K562 (cell line): ENCODE results near the gene ZNF17. TPM values are rescaled to one million over a fixed set of nuclear protein-coding genes. Genes with fewer than 3 reads are reported as not detected.

ENCODE experiments used
- ATAC-seq: fragments of 200-7000 bp; cut with Tn5 transposase; 3 replicates; pipeline ENCODE4 v1.9.1; 2020; ENCODE audit warnings: moderate library complexity
- BruUV-seq: library from RNA; stranded (reverse); fragments of 400-500 nt; replicated peaks from 2 replicates; lab custom pipeline; 2021; lab: Mats Ljungman, UMichigan
- CTCF ChIA-PET: fragments of 300-600 bp; formaldehyde crosslinking; extraction: SDS; loops from one replicate; lab custom pipeline; 2021; ENCODE audit warnings: low intra/inter-chr PET ratio; lab: Yijun Ruan, JAX
- POLR2A ChIA-PET: fragments of 300-600, 350-650 bp; sonication (Branson Sonifier 250); formaldehyde crosslinking; extraction: SDS; loops from one replicate; lab custom pipeline; 2021; ENCODE audit warnings: antibody characterized with exemption, inconsistent platforms; lab: Yijun Ruan, JAX
- DNase-seq, 4 experiments: peaks; one replicate each; pipeline versions ENCODE4 v3.0.0 to v3.0.0-alpha.2; 2011 to 2018; ENCODE audit warnings: low spot score in 3 of 4, mixed read lengths in 3 of 4; ENCODE audit errors: extremely low read depth in 1 of 4
- FAIRE-seq: peaks from 2 replicates; lab custom pipeline; 2011; peaks lifted over from hg19 to GRCh38; lab: Jason Lieb, UNC
- H2AFZ ChIP-seq: 2 replicates; pipeline ENCODE4 v1.6.0; 2011; ENCODE audit warnings: low read depth, low read length, control low read depth, inconsistent platforms
- H3K27ac ChIP-seq: fragments of 200-600 bp; 3 replicates; pipeline ENCODE4 v1.8.0; 2011; ENCODE audit warnings: low read depth, mild to moderate bottlenecking, control low read depth, inconsistent platforms, low read length, moderate library complexity, mixed read lengths; ENCODE audit errors: extremely low read depth
- H3K27me3 ChIP-seq, 2 experiments: fragments of 300-600 bp in 1 of 2; 2 replicates in 1 of 2; 3 replicates in 1 of 2; pipeline versions ENCODE4 v1.6.0 to v1.8.0; 2011; ENCODE audit warnings: inconsistent platforms in 2 of 2, low read length in 2 of 2, mild to moderate bottlenecking in 1 of 2, mixed read lengths in 1 of 2, moderate library complexity in 1 of 2; ENCODE audit not compliant: control insufficient read depth in 2 of 2, insufficient read depth in 2 of 2
- H3K36me3 ChIP-seq: fragments of 300-600 bp; 3 replicates; pipeline ENCODE4 v1.8.0; 2011; ENCODE audit warnings: mild to moderate bottlenecking, low read length, inconsistent platforms; ENCODE audit not compliant: control insufficient read depth, insufficient read depth
- H3K4me1 ChIP-seq, 2 experiments: fragments of 200-600 bp in 1 of 2; replicated peaks in 1 of 2; 2 replicates in 1 of 2; 3 replicates in 1 of 2; pipeline versions ENCODE4 v1.5.1 to v1.8.0; 2011; ENCODE audit warnings: inconsistent platforms in 2 of 2, low read length in 2 of 2, mild to moderate bottlenecking in 1 of 2, mixed read lengths in 1 of 2, moderate library complexity in 1 of 2; ENCODE audit not compliant: control insufficient read depth in 2 of 2, insufficient read depth in 2 of 2
- H3K4me2 ChIP-seq: 2 replicates; pipeline ENCODE4 v1.6.1; 2011; ENCODE audit warnings: low read length, control low read depth, inconsistent platforms, mixed read lengths; ENCODE audit not compliant: insufficient read depth
- H3K4me3 ChIP-seq: fragments of 200-600 bp; sonication (generic), shearing (Covaris generic); 2 replicates; pipeline ENCODE4 v1.5.1; 2016; ENCODE audit warnings: control low read depth, inconsistent platforms
- H3K79me2 ChIP-seq: fragments of 200-600 bp; 3 replicates; pipeline ENCODE4 v1.8.0; 2011; ENCODE audit warnings: low read length, inconsistent platforms; ENCODE audit not compliant: control insufficient read depth, insufficient read depth
- H3K9ac ChIP-seq, 2 experiments: 2 replicates each; pipeline versions ENCODE4 v1.6.0 to v1.6.1; 2011; ENCODE audit warnings: low read depth in 2 of 2, low read length in 2 of 2, control low read depth in 1 of 2, inconsistent platforms in 1 of 2, mild to moderate bottlenecking in 1 of 2, mixed read lengths in 1 of 2; ENCODE audit not compliant: insufficient read depth in 1 of 2
- H3K9me1 ChIP-seq: one replicate; pipeline ENCODE4 v1.6.0; 2011; ENCODE audit warnings: inconsistent platforms, mild to moderate bottlenecking, low read length, moderate library complexity; ENCODE audit not compliant: control insufficient read depth, insufficient read depth
- H3K9me3 ChIP-seq: replicated peaks from 2 replicates; pipeline ENCODE4 v1.5.1; 2011; ENCODE audit warnings: low read depth, low read length, inconsistent platforms; ENCODE audit not compliant: control insufficient read depth, insufficient read depth
- H4K20me1 ChIP-seq: replicated peaks from 2 replicates; pipeline ENCODE4 v1.6.1; 2011; ENCODE audit warnings: low read length, inconsistent platforms, mixed read lengths; ENCODE audit not compliant: control insufficient read depth, insufficient read depth
- ATF1 ChIP-seq, 2 experiments: fragments of 450-650 bp in 1 of 2; IDR thresholded peaks; 2 replicates each; pipeline ENCODE4 v1.6.1; 2016; ENCODE audit warnings: missing compliant biosample characterization in 1 of 2, missing genetic modification characterization in 1 of 2
- DIDO1 ChIP-seq: fragments of 450-650 bp; IDR thresholded peaks from 2 replicates; pipeline ENCODE4 v1.6.1; 2016; ENCODE audit warnings: low read depth, missing biosample characterization, missing genetic modification characterization
- MAZ ChIP-seq, 2 experiments: fragments of 450-650 bp in 1 of 2; sonication (generic) in 1 of 2; formaldehyde crosslinking; IDR thresholded peaks in 1 of 2; conservative IDR thresholded peaks in 1 of 2; 2 replicates each; pipeline versions ENCODE4 v1.4.0 to v1.5.0; 2020; ENCODE audit warnings: mild to moderate bottlenecking in 1 of 2, missing genetic modification reagents in 1 of 2
- MCM7 ChIP-seq, 2 experiments: fragments of 450-650 bp; IDR thresholded peaks; 2 replicates each; pipeline ENCODE4 v1.6.1; 2016 to 2018
- MED1 ChIP-seq: sonication (generic); formaldehyde crosslinking; IDR thresholded peaks from 2 replicates; pipeline ENCODE4 v1.8.1; 2023; ENCODE audit warnings: missing genetic modification reagents, borderline replicate concordance
- NR2C2 ChIP-seq, 2 experiments: fragments of 200-800 bp in 1 of 2; sonication (Bioruptor generic) in 1 of 2; sonication (generic) in 1 of 2; formaldehyde crosslinking in 1 of 2; IDR thresholded peaks; 2 replicates each; pipeline versions ENCODE4 v1.6.1 to v1.8.0; 2016 to 2022; ENCODE audit warnings: mild to moderate bottlenecking in 1 of 2, missing compliant biosample characterization in 1 of 2, missing genetic modification characterization in 1 of 2, missing genetic modification reagents in 1 of 2
- PYGO2 ChIP-seq: fragments of 450-650 bp; IDR thresholded peaks from 2 replicates; pipeline ENCODE4 v1.6.1; 2016; ENCODE audit warnings: mild to moderate bottlenecking, missing genetic modification characterization, moderate library complexity, missing compliant biosample characterization
- SMAD1 ChIP-seq: fragments of 150-350 bp; IDR thresholded peaks from 2 replicates; pipeline ENCODE4 v1.6.1; 2014; ENCODE audit warnings: low read length, low read depth; ENCODE audit not compliant: partially characterized antibody
- SMAD4 ChIP-seq: fragments of 250-450 bp; sonication (Bioruptor Pico); conservative IDR thresholded peaks from 2 replicates; pipeline ENCODE4 v1.8.0; 2021; ENCODE audit warnings: inconsistent platforms, mild to moderate bottlenecking, moderate library complexity
- TCF3 ChIP-seq: sonication (generic); formaldehyde crosslinking; IDR thresholded peaks from 2 replicates; pipeline ENCODE4 v1.4.0; 2020; ENCODE audit warnings: mild to moderate bottlenecking, missing genetic modification reagents
- ZC3H11A ChIP-seq: IDR thresholded peaks from 2 replicates; pipeline ENCODE4 v1.6.1; 2012; ENCODE audit warnings: low read depth, low read length, improper control_type of control experiment
- ZNF23 ChIP-seq: fragments of 250-450 bp; sonication (Bioruptor Pico); IDR thresholded peaks from 2 replicates; pipeline ENCODE4 v1.4.0; 2020; ENCODE audit warnings: mild to moderate bottlenecking
- ZNF3 ChIP-seq: fragments of 250-450 bp; sonication (Bioruptor Pico); IDR thresholded peaks from 2 replicates; pipeline ENCODE4 v1.5.0; 2021; ENCODE audit warnings: mild to moderate bottlenecking, moderate library complexity
- ZNF354B ChIP-seq: fragments of 250-450 bp; sonication (Bioruptor Pico); IDR thresholded peaks from 2 replicates; pipeline ENCODE4 v1.4.0; 2020
- ZSCAN29 ChIP-seq: fragments of 450-650 bp; IDR thresholded peaks from 2 replicates; pipeline ENCODE4 v1.6.1; 2017
- WGBS: fragments of 100-300 bp; shearing (Covaris generic); methylation state at CpG from one replicate; pipeline ENCODE4 v1.1.6; 2016; ENCODE audit warnings: low coverage, mixed read lengths; ENCODE audit not compliant: insufficient coverage; ENCODE audit errors: missing lambda C conversion rate; 5-methylcytosine and 5-hydroxymethylcytosine counted together
- in situ Hi-C: fragments of 300-500 bp; cut with MboI; formaldehyde crosslinking; loops from 4 replicates; pipeline ENCODE4 v1.15.0; 2018; ENCODE audit warnings: inconsistent platforms, mixed read lengths
- intact Hi-C: fragments of 100-400 bp; cut with micrococcal nuclease; formaldehyde crosslinking; loops from 2 replicates; pipeline ENCODE4 v1.14.2; 2022
- polyA plus RNA-seq, 8 experiments: library from polyadenylated mRNA; depleted of rRNA in 4 of 8; stranded (reverse) in 5 of 8; unstranded in 3 of 8; fragments of >200 nt; fragmentation: Nextera tagmentation in 2 of 8; fragmentation: Illumina TruSeq in 1 of 8; extraction: Ambion mirVana in 2 of 8; extraction: Trizol in 1 of 8; gene quantifications; 2 replicates each; pipeline versions ENCODE4 v1.2.1 to v1.2.3, GENCODE V29; 2011 to 2014; ENCODE audit warnings: inconsistent platforms in 1 of 8, missing spikeins in 1 of 8
- total RNA-seq, 7 experiments: library from RNA; depleted of rRNA in 6 of 7; stranded (reverse); fragments of >200 nt in 6 of 7; fragmentation: Illumina TruSeq in 2 of 7; extraction: Trizol in 2 of 7; gene quantifications; 2 replicates each; pipeline versions ENCODE4 v1.2.1 to v1.2.3, GENCODE V29; 2011 to 2021; ENCODE audit warnings: low replicate concordance in 1 of 7
- TF ChIP-seq, protein P1 (sequence below): sonication (generic); formaldehyde crosslinking; IDR thresholded peaks from 2 replicates; pipeline ENCODE4 v1.8.1; 2022; ENCODE audit warnings: missing genetic modification reagents

Gene ZNF17
- total and polyA plus RNA-seq, 9 of the 15 experiments (the other 6 are each of a cell fraction or from before 2014, with no cell fraction given): 5.3 to 8.6 (median 6.5) TPM

DNA sequence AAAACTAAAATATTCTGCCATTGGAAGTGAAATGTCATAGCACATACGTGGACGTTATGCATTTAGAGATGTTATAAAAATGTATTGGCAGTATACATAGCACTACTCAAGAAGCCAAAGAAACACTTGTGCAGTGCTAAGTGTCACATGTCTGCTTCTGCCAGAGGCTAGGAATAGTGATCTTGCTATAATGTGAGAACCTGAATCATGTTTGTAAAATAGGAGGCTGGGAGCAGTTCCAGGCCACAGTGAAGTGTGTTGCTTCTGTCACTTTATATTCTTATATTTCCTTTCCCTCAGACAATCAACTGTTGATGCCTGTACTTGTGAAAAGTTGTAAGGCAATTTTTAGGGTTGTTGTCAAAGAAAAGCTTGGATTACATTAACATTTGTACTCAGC is 44.2 kb upstream of the ZNF17 start:
- no peak overlapping the region for H3K4me3 ChIP-seq
- TF ChIP-seq ZC3H11A (no peak), ATF1 (CRISPR knock-in tag; IDR thresholded peaks at IDR 0.05) (no peak), ATF1 (tag; IDR thresholded peaks at IDR 0.05) (no peak), MED1 (CRISPR knock-in tag) (no peak), MCM7 (IDR thresholded peaks at IDR 0.05) (no peak), PYGO2 (tag) (no peak), MAZ (CRISPR knock-in tag; conservative IDR thresholded peaks at IDR 0.05 in 1 of 2, IDR thresholded peaks at IDR 0.05 in 1 of 2) (no peak), DIDO1 (no peak), SMAD1 (no peak), ZNF23 (CRISPR knock-in tag) (no peak), ZSCAN29 (no peak), ZNF354B (CRISPR knock-in tag) (no peak), TCF3 (CRISPR knock-in tag) (no peak), ZNF3 (CRISPR knock-in tag) (no peak), SMAD4 (no peak), NR2C2 (CRISPR knock-in tag; IDR thresholded peaks at IDR 0.05) (no peak), NR2C2 (tag; IDR thresholded peaks at IDR 0.05) (no peak)
- TF ChIP-seq, protein P1, sequence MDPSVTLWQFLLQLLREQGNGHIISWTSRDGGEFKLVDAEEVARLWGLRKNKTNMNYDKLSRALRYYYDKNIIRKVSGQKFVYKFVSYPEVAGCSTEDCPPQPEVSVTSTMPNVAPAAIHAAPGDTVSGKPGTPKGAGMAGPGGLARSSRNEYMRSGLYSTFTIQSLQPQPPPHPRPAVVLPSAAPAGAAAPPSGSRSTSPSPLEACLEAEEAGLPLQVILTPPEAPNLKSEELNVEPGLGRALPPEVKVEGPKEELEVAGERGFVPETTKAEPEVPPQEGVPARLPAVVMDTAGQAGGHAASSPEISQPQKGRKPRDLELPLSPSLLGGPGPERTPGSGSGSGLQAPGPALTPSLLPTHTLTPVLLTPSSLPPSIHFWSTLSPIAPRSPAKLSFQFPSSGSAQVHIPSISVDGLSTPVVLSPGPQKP (CRISPR knock-in tag): no peak
- H3K4me1 ChIP-seq: peaks cover 0 to 5% of the 10 kb centered on the region in 2 experiments; a peak in 1 of 5 replicates
- H3K36me3 ChIP-seq: no peaks in the 10 kb centered on the region
- no peaks in the 10 kb centered on the region for H3K27me3 ChIP-seq
- no peaks in the 10 kb centered on the region for H3K79me2 ChIP-seq
- intact Hi-C loops (no loop called here), in situ Hi-C loops (no loop called here)
- BruUV-seq: no TSS peak
- CTCF ChIA-PET: interaction anchor here (0.7 kb wide), 1 partner anchor 236 kb away, joined by 5 read pairs; no protein-coding TSS in a partner anchor
- no peak for DNase-seq
- H3K4me2 ChIP-seq: no peak overlapping the region
- ATAC-seq: no peak
- no peaks in the 10 kb centered on the region for H4K20me1 ChIP-seq
- H3K27ac ChIP-seq: no peak overlapping the region
- no peak overlapping the region for H3K9ac ChIP-seq
- POLR2A ChIA-PET: interaction anchor here (1.3 kb wide), 1 partner anchor 23 kb away, joined by 4 read pairs; the partner anchor contains the start of gene ZNF548
- H3K9me3 ChIP-seq: peaks cover 4% of the 10 kb centered on the region; the same call in 1 of the 2 replicates
- no peak for FAIRE-seq
- no peaks in the 10 kb centered on the region for H3K9me1 ChIP-seq
- no peak overlapping the region for H2AFZ ChIP-seq
- 0% methylated on average over 2 of the region's 2 CpGs for WGBS
